ENCODE results near the gene MTMR10.

The MTMR10 gene

GRCh38 chr15:30905821-30906220, 85.6 kb downstream of the MTMR10 start:
- Histone ChIP-seq H3K36me3 (ENCODE audit: insufficient read depth, low read length) (peaks cover 7% of the 10 kb centered on the region), H3K4me1 (ENCODE audit: insufficient read depth, low read length) (0 out of 2 replicates have a peak, but pooled peaks cover 3% of the 10 kb centered on the region), H3K9ac (ENCODE audit: low read depth, low read length) (no peak overlapping the region), H3K9me3 (ENCODE audit: control insufficient read depth, insufficient read depth, low read length) (no peaks in the 10 kb centered on the region)

- Histone ChIP-seq H3K9ac (ENCODE audit: low read depth, low read length) (peak overlapping the region; percentile 65; the same call in 1 of the 2 replicates), H3K4me1 (ENCODE audit: insufficient read depth, low read length) (0 out of 2 replicates have a peak, but pooled peaks cover 3% of the 10 kb centered on the region), H3K36me3 (ENCODE audit: insufficient read depth, low read length) (peaks cover 3% of the 10 kb centered on the region), H3K9me3 (ENCODE audit: control insufficient read depth, insufficient read depth, low read length) (no peaks in the 10 kb centered on the region)
Observed at GRCh38 chr15:30904812-30905211, 86.6 kb downstream of the MTMR10 start.

- Histone ChIP-seq H3K9ac (ENCODE audit: low read depth, low read length) (peak within 1 kb of the TSS; percentile 65), H3K36me3 (ENCODE audit: insufficient read depth, low read length) (peaks cover under 1% of the 10 kb centered on the region), H3K4me1 (ENCODE audit: insufficient read depth, low read length) (0 out of 2 replicates have a peak, but pooled peaks cover 3% of the 10 kb centered on the region), H3K9me3 (ENCODE audit: control insufficient read depth, insufficient read depth, low read length) (no peaks in the 10 kb centered on the region)
Observed at GRCh38 chr15:30903497-30904187, 87.8 kb downstream of the MTMR10 start, which contains the start of gene FAN1. TSS of gene FAN1 (plus strand) at chr15:30903915. CDS start at chr15:30904664, 749 bp downstream.

GRCh38 chr15:30901889-30902288, 89.5 kb downstream of the MTMR10 start:
- Histone ChIP-seq H3K9me3 (ENCODE audit: control insufficient read depth, insufficient read depth, low read length) (no peaks in the 10 kb centered on the region), H3K9ac (ENCODE audit: low read depth, low read length) (no peak overlapping the region), H3K4me1 (ENCODE audit: insufficient read depth, low read length) (0 out of 2 replicates have a peak, but pooled peaks cover 3% of the 10 kb centered on the region), H3K36me3 (ENCODE audit: insufficient read depth, low read length) (no peaks in the 10 kb centered on the region)

- Histone ChIP-seq H3K9me3 (ENCODE audit: control insufficient read depth, insufficient read depth, low read length) (peaks cover 4% of the 10 kb centered on the region; the same call in 1 of the 2 replicates), H3K4me1 (ENCODE audit: insufficient read depth, low read length) (peaks cover 6% of the 10 kb centered on the region), H3K36me3 (ENCODE audit: insufficient read depth, low read length) (no peaks in the 10 kb centered on the region), H3K9ac (ENCODE audit: low read depth, low read length) (no peak overlapping the region)
Observed at GRCh38 chr15:30896211-30896606, 95.2 kb downstream of the MTMR10 start.

GRCh38 chr15:30895461-30896210, 95.8 kb downstream of the MTMR10 start:
- Histone ChIP-seq H3K9ac (ENCODE audit: low read depth, low read length) (no peak overlapping the region), H3K4me1 (ENCODE audit: insufficient read depth, low read length) (peaks cover 6% of the 10 kb centered on the region)

GRCh38 chr15:30889196-30889595, 102.2 kb downstream of the MTMR10 start:
- Histone ChIP-seq H3K36me3 (ENCODE audit: insufficient read depth, low read length) (no peaks in the 10 kb centered on the region), H3K9ac (ENCODE audit: low read depth, low read length) (no peak overlapping the region)

More at GRCh38 chr15:30895461-30896210, 95.8 kb downstream of the MTMR10 start:
- Histone ChIP-seq H3K9me3 (ENCODE audit: control insufficient read depth, insufficient read depth, low read length) (peaks cover 4% of the 10 kb centered on the region; the same call in 1 of the 2 replicates), H3K36me3 (ENCODE audit: insufficient read depth, low read length) (no peaks in the 10 kb centered on the region)

More at GRCh38 chr15:30889196-30889595, 102.2 kb downstream of the MTMR10 start:
- Histone ChIP-seq H3K9me3 (ENCODE audit: control insufficient read depth, insufficient read depth, low read length) (peaks cover 4% of the 10 kb centered on the region; the same call in 1 of the 2 replicates), H3K4me1 (ENCODE audit: insufficient read depth, low read length) (no peaks in the 10 kb centered on the region)
